Spleen (tissue), 7 donors: ENCODE data around the gene OPCML.

ENCODE experiments used
- POLR2A ChIP-seq, 3 donors: fragments of 450-650 bp; IDR thresholded peaks; one replicate each; pipeline ENCODE4 v1.5.1; 2017; ENCODE audit warnings: antibody characterized with exemption in 3 of 3, mild to moderate bottlenecking in 1 of 3
- TF ChIP-seq, protein P1 (sequence below), 11 experiments: fragments of 200-600 bp in 7 of 11; fragments of 450-650 bp in 4 of 11; sonication (generic) in 4 of 11; IDR thresholded peaks in 8 of 11; conservative IDR thresholded peaks in 3 of 11; 1 replicate in 7 of 11; 2 replicates in 4 of 11; pipeline versions ENCODE4 v1.4.0 to v1.8.0; 2016 to 2021; ENCODE audit warnings: antibody characterized with exemption in 11 of 11, inconsistent platforms in 4 of 11, mild to moderate bottlenecking in 1 of 11
- donor health status: DM: no; HTN: no; CAD: no; lungs with moderate emphysema.
- donor health status: DM: no; HTN: no; CAD: no.
- donor health status: DM: no; HTN: no; CAD: no.

DNA sequence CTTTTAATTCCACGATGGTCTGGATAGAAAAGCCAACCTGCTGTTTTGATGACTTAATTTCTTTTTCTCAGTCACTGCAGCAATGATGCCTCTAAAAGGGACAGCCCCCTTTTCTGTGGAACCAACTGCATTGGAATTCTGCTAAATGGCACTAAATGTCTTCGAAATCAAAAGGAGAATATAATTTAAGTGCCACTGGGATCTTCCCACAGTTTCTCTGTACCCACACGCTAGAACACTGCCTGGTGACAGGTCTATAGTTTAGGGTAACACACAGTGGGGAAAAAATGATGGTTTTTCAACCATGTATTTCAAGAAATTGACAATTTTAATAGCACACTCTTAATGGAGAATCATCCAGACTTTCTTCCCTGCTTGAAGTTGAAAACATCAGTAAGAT is 182.3 kb downstream of the OPCML start:
- TF ChIP-seq POLR2A (IDR thresholded peaks at IDR 0.05): no peak
- TF ChIP-seq, protein P1, sequence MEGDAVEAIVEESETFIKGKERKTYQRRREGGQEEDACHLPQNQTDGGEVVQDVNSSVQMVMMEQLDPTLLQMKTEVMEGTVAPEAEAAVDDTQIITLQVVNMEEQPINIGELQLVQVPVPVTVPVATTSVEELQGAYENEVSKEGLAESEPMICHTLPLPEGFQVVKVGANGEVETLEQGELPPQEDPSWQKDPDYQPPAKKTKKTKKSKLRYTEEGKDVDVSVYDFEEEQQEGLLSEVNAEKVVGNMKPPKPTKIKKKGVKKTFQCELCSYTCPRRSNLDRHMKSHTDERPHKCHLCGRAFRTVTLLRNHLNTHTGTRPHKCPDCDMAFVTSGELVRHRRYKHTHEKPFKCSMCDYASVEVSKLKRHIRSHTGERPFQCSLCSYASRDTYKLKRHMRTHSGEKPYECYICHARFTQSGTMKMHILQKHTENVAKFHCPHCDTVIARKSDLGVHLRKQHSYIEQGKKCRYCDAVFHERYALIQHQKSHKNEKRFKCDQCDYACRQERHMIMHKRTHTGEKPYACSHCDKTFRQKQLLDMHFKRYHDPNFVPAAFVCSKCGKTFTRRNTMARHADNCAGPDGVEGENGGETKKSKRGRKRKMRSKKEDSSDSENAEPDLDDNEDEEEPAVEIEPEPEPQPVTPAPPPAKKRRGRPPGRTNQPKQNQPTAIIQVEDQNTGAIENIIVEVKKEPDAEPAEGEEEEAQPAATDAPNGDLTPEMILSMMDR (IDR thresholded peaks at IDR 0.05 in 8 of 11, conservative IDR thresholded peaks at IDR 0.05 in 3 of 11): no peak
